Liver (tissue), 10 donors: Measurements from ENCODE around the gene PPP2CA. TPM values are rescaled to one million over a fixed set of nuclear protein-coding genes. Genes with fewer than 3 reads are reported as not detected.

Experiments
- DNase-seq: peaks from one replicate; pipeline ENCODE4 v3.0.0-alpha.2; 2017; ENCODE audit warnings: low spot score
- H3K27ac ChIP-seq, 2 donors: one replicate each; pipeline ENCODE4 v1.7.0; 2013; ENCODE audit warnings: inconsistent platforms in 2 of 2, low read length in 2 of 2, control low read depth in 1 of 2, low read depth in 1 of 2, mild to moderate bottlenecking in 1 of 2
- H3K27me3 ChIP-seq, 4 donors: one replicate each; pipeline versions ENCODE4 v1.6.1 to v1.7.0; 2013; ENCODE audit warnings: low read length in 3 of 4, inconsistent platforms in 1 of 4, mild to moderate bottlenecking in 1 of 4, moderate library complexity in 1 of 4; ENCODE audit not compliant: control insufficient read depth in 4 of 4, insufficient read depth in 4 of 4
- H3K36me3 ChIP-seq, 4 donors: one replicate each; pipeline versions ENCODE4 v1.6.1 to v1.7.0; 2013; ENCODE audit warnings: low read length in 3 of 4, mild to moderate bottlenecking in 3 of 4, low read depth in 1 of 4, moderate library complexity in 1 of 4; ENCODE audit not compliant: control insufficient read depth in 4 of 4, insufficient read depth in 3 of 4
- H3K4me1 ChIP-seq, 4 donors: one replicate each; pipeline versions ENCODE4 v1.6.1 to v1.7.0; 2013; ENCODE audit warnings: low read length in 3 of 4, mild to moderate bottlenecking in 3 of 4, moderate library complexity in 1 of 4; ENCODE audit not compliant: control insufficient read depth in 4 of 4, insufficient read depth in 4 of 4
- H3K4me3 ChIP-seq, 3 donors: one replicate each; pipeline versions ENCODE4 v1.6.1 to v1.7.0; 2013; ENCODE audit warnings: low read length in 3 of 3, control low read depth in 1 of 3, low read depth in 1 of 3, mild to moderate bottlenecking in 1 of 3
- H3K9ac ChIP-seq, 2 donors: one replicate each; pipeline ENCODE4 v1.7.0; 2013; ENCODE audit warnings: low read length in 2 of 2, mild to moderate bottlenecking in 2 of 2, moderate library complexity in 2 of 2, control low read depth in 1 of 2, low read depth in 1 of 2
- H3K9me3 ChIP-seq, 4 donors: one replicate each; pipeline versions ENCODE4 v1.6.1 to v1.7.0; 2013; ENCODE audit warnings: low read length in 3 of 4; ENCODE audit not compliant: control insufficient read depth in 4 of 4
- CTCF ChIP-seq: fragments of 150-350 bp; IDR thresholded peaks from 2 replicates; pipeline ENCODE4 v1.5.1; 2017; ENCODE audit warnings: improper control_type of control experiment, low read depth, low read length; ENCODE audit not compliant: missing input control
- EGR1 ChIP-seq, 2 donors: IDR thresholded peaks; 2 replicates each; pipeline ENCODE4 v1.6.1; 2016 to 2018; ENCODE audit warnings: antibody characterized with exemption in 2 of 2, low read depth in 2 of 2
- FOXA1 ChIP-seq: IDR thresholded peaks from 2 replicates; pipeline ENCODE4 v1.6.1; 2016; ENCODE audit warnings: antibody characterized with exemption
- FOXA2 ChIP-seq: IDR thresholded peaks from 2 replicates; pipeline ENCODE4 v1.6.1; 2016; ENCODE audit warnings: antibody characterized with exemption
- GABPA ChIP-seq, 2 donors: IDR thresholded peaks in 1 of 2; conservative IDR thresholded peaks in 1 of 2; 2 replicates each; pipeline ENCODE4 v1.6.1; 2016; ENCODE audit warnings: antibody characterized with exemption in 2 of 2, mild to moderate bottlenecking in 1 of 2, moderate library complexity in 1 of 2
- HNF4A ChIP-seq, 2 donors: conservative IDR thresholded peaks; 2 replicates each; pipeline ENCODE4 v1.6.1; 2016; ENCODE audit warnings: antibody characterized with exemption in 2 of 2, mild to moderate bottlenecking in 2 of 2
- HNF4G ChIP-seq: IDR thresholded peaks from 2 replicates; pipeline ENCODE4 v1.6.1; 2016; ENCODE audit warnings: antibody characterized with exemption
- JUND ChIP-seq, 2 donors: IDR thresholded peaks; 2 replicates each; pipeline ENCODE4 v1.6.1; 2016; ENCODE audit warnings: antibody characterized with exemption in 2 of 2
- MAX ChIP-seq: IDR thresholded peaks from 2 replicates; pipeline ENCODE4 v1.6.1; 2016; ENCODE audit warnings: antibody characterized with exemption
- NR2F2 ChIP-seq: IDR thresholded peaks from 2 replicates; pipeline ENCODE4 v1.6.1; 2016; ENCODE audit warnings: antibody characterized with exemption
- RAD21 ChIP-seq, 2 donors: IDR thresholded peaks; 2 replicates each; pipeline ENCODE4 v1.6.1; 2016; ENCODE audit warnings: antibody characterized with exemption in 2 of 2, mild to moderate bottlenecking in 2 of 2
- REST ChIP-seq: IDR thresholded peaks from 2 replicates; pipeline ENCODE4 v1.6.1; 2016; ENCODE audit warnings: antibody characterized with exemption, mild to moderate bottlenecking
- RXRA ChIP-seq, 2 donors: IDR thresholded peaks; 2 replicates each; pipeline ENCODE4 v1.6.1; 2017 to 2018; ENCODE audit warnings: antibody characterized with exemption in 2 of 2, mild to moderate bottlenecking in 1 of 2
- SP1 ChIP-seq: IDR thresholded peaks from 2 replicates; pipeline ENCODE4 v1.6.1; 2018; ENCODE audit warnings: antibody characterized with exemption, mild to moderate bottlenecking
- TAF1 ChIP-seq: conservative IDR thresholded peaks from 2 replicates; pipeline ENCODE4 v1.6.1; 2016; ENCODE audit warnings: antibody characterized with exemption, mild to moderate bottlenecking
- YY1 ChIP-seq: IDR thresholded peaks from 2 replicates; pipeline ENCODE4 v1.6.1; 2016; ENCODE audit warnings: antibody characterized with exemption, mild to moderate bottlenecking
- WGBS: extraction: QIAGEN DNeasy Blood & Tissue Kit; methylation state at CpG from one replicate; pipeline ENCODE4 v1.1.7; 2013; 5-methylcytosine and 5-hydroxymethylcytosine counted together
- polyA plus RNA-seq, 2 donors: library from polyadenylated mRNA; stranded (reverse) in 1 of 2; unstranded in 1 of 2; fragments of 200-250 nt in 1 of 2; fragments of >200 nt in 1 of 2; fragmentation: Nextera tagmentation in 1 of 2; extraction: Ambion mirVana in 1 of 2; gene quantifications; one replicate each; pipeline versions ENCODE4 v1.2.1 to v1.2.3, GENCODE V29; 2013 to 2015
- small RNA-seq: library from RNA; depleted of rRNA; stranded (forward); fragments of <200 nt; gene quantifications from one replicate; pipeline ENCODE3, GENCODE V24; 2014
- total RNA-seq, 2 donors: library from RNA; depleted of rRNA; stranded (reverse); fragments of >200 nt; gene quantifications; one replicate each; pipeline ENCODE4 v1.2.3, GENCODE V29; 2014
- TF ChIP-seq, protein P1 (sequence below): IDR thresholded peaks from 2 replicates; pipeline ENCODE4 v1.6.1; 2016; ENCODE audit warnings: antibody characterized with exemption
- TF ChIP-seq, protein P2 (sequence below): IDR thresholded peaks from 2 replicates; pipeline ENCODE4 v1.6.1; 2016; ENCODE audit warnings: antibody characterized with exemption
- donor health status: healthy.
- donor health status: healthy.
- donor health status: healthy.
- donor health status: healthy.
- donor health status: healthy.

Gene PPP2CA
- total and polyA plus RNA-seq, 4 donors, result 43.3 to 71.6 (median 55.1) TPM

DNA sequence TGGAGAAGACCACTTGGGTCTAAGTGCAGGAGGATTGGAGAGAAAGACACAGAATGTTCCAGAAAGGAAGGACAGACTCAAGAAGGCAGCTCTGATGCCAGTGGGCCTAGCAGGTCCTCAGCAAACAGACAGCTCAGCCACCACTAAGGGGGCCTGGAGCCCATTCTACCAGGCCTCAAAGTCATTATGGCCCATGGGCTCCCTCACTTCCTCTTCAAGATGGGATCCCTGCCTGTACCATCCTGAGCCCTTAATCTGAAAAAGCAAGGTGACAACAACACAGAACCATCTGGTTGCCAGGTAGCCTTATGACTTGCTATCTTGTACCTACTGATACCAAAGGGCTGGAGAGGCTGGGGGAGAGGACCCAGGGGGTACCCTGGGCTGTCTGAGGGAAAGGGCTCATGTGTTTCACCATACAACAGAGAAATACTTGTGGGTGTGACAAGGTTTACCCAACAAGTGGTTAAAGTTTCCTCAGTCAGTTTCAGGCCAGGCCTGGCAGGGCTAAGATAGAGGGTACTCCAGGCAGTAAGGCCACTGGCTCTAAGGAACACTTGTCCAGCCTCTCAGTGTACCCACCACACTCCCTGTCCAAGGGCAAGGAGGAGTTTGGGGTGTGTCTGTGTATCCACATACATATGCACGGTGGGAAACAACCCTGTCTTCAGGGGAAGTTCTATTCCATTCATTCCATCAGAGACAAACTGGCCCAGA, 80.7 kb downstream of the PPP2CA start:
- Histone ChIP-seq H3K9ac (no peak overlapping the region), H3K4me1 (peaks cover 0 to 11% (median 4%) of the 10 kb centered on the region in 4 donors), H3K9me3 (no peaks in the 10 kb centered on the region), H3K27ac (no peak overlapping the region), H3K36me3 (peaks cover 6 to 34% (median 18%) of the 10 kb centered on the region in 4 donors), H3K27me3 (no peaks in the 10 kb centered on the region), H3K4me3 (no peak overlapping the region)
- no peak for TF ChIP-seq REST
- TF ChIP-seq, protein P1, sequence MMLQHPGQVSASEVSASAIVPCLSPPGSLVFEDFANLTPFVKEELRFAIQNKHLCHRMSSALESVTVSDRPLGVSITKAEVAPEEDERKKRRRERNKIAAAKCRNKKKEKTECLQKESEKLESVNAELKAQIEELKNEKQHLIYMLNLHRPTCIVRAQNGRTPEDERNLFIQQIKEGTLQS, result no peak
- TF ChIP-seq HNF4G, result no peak
- no peak for TF ChIP-seq NR2F2
- no peak for TF ChIP-seq TAF1
- no peak for TF ChIP-seq MAX
- no peak for TF ChIP-seq FOXA2
- no peak for TF ChIP-seq HNF4A (conservative IDR thresholded peaks at IDR 0.05)
- TF ChIP-seq SP1, result no peak
- no peak for TF ChIP-seq CTCF
- no peak for TF ChIP-seq EGR1 (IDR thresholded peaks at IDR 0.05; ENCODE audit: low read depth in 2 of 2)
- no peak for TF ChIP-seq RAD21 (IDR thresholded peaks at IDR 0.05)
- TF ChIP-seq, protein P2, sequence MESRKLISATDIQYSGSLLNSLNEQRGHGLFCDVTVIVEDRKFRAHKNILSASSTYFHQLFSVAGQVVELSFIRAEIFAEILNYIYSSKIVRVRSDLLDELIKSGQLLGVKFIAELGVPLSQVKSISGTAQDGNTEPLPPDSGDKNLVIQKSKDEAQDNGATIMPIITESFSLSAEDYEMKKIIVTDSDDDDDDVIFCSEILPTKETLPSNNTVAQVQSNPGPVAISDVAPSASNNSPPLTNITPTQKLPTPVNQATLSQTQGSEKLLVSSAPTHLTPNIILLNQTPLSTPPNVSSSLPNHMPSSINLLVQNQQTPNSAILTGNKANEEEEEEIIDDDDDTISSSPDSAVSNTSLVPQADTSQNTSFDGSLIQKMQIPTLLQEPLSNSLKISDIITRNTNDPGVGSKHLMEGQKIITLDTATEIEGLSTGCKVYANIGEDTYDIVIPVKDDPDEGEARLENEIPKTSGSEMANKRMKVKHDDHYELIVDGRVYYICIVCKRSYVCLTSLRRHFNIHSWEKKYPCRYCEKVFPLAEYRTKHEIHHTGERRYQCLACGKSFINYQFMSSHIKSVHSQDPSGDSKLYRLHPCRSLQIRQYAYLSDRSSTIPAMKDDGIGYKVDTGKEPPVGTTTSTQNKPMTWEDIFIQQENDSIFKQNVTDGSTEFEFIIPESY, result no peak
- TF ChIP-seq YY1, result no peak
- no peak for TF ChIP-seq JUND (IDR thresholded peaks at IDR 0.05)
- TF ChIP-seq FOXA1, result no peak
- TF ChIP-seq RXRA (IDR thresholded peaks at IDR 0.05), result no peak
- TF ChIP-seq GABPA (IDR thresholded peaks at IDR 0.05 in 1 of 2, conservative IDR thresholded peaks at IDR 0.05 in 1 of 2), result no peak
- WGBS, result 72% methylated on average over 1 of the region's 1 CpG
- DNase-seq, result peak; percentile 31

Small RNA genes within 50 kb of the gene (small RNA-seq; reads per million reads assigned to genes)
- not detected for gene MIR3661

Other genes starting within 250 kb of the PPP2CA start
- gene VDAC1, start 221.1 kb downstream of the PPP2CA start, total RNA-seq, result 100 to 1,000 TPM in 1 of 2 donors, 10 to 100 TPM in 1; 85.4 to 132 TPM
- 100 to 1,000 TPM; 109 to 139 TPM for gene VDAC1, start 221.1 kb downstream of the PPP2CA start, polyA plus RNA-seq
- gene TCF7, start 111.4 kb downstream of the PPP2CA start, total RNA-seq, result 1 to 10 TPM; 1.3 to 1.8 TPM
- gene TCF7, start 111.4 kb downstream of the PPP2CA start, polyA plus RNA-seq, result 1 to 10 TPM; 2.6 to 2.7 TPM
- 100 to 1,000 TPM; 129 to 207 TPM for gene SKP1, start 49.1 kb downstream of the PPP2CA start, total RNA-seq
- 100 to 1,000 TPM; 298 to 407 TPM for gene SKP1, start 49.1 kb downstream of the PPP2CA start, polyA plus RNA-seq
- under 1 TPM; 0.05 to 0.25 TPM for gene CDKL3, start 141.1 kb upstream of the PPP2CA start, total RNA-seq
- gene CDKL3, start 141.1 kb upstream of the PPP2CA start, polyA plus RNA-seq, result under 1 TPM; 0.29 to 0.50 TPM
- gene UBE2B, start 145.5 kb upstream of the PPP2CA start, total RNA-seq, result 10 to 100 TPM; 20.1 to 40.6 TPM
- gene UBE2B, start 145.5 kb upstream of the PPP2CA start, polyA plus RNA-seq, result 10 to 100 TPM; 21.5 to 91.6 TPM
- gene CDKN2AIPNL, start 185.8 kb upstream of the PPP2CA start, total RNA-seq, result 10 to 100 TPM in 1 of 2 donors, 1 to 10 TPM in 1; 7.8 to 10.8 TPM
- gene CDKN2AIPNL, start 185.8 kb upstream of the PPP2CA start, polyA plus RNA-seq, result 10 to 100 TPM in 1 of 2 donors, 1 to 10 TPM in 1; 7.2 to 13.3 TPM